HL-60 (cell line): ENCODE data around the gene LRMDA.
A peak's percentile ranks its signal among the peaks of the same experiment; 100 is the strongest.

ENCODE experiments used
- DNase-seq, 2 experiments: peaks; one replicate each; pipeline ENCODE4 v3.0.0-alpha.2; 2010 to 2020; ENCODE audit warnings: low read depth in 1 of 2, low spot score in 1 of 2
- H3K27ac ChIP-seq: fragments of 250-450 bp; sonication (Bioruptor Pico); replicated peaks from 2 replicates; pipeline ENCODE4 v1.5.1; 2020; ENCODE audit warnings: mild to moderate bottlenecking, moderate library complexity
- H3K27me3 ChIP-seq: fragments of 250-450 bp; sonication (Bioruptor Pico); 2 replicates; pipeline ENCODE4 v1.5.1; 2021; ENCODE audit warnings: mild to moderate bottlenecking, moderate library complexity; ENCODE audit not compliant: insufficient read depth, poor library complexity, severe bottlenecking
- H3K4me3 ChIP-seq: replicated peaks from 2 replicates; pipeline ENCODE4 v1.5.1; 2011; ENCODE audit warnings: mild to moderate bottlenecking, control low read depth, low read length; ENCODE audit not compliant: insufficient read depth
- GABPA ChIP-seq: IDR thresholded peaks from 2 replicates; pipeline ENCODE4 v1.6.1; 2012; ENCODE audit warnings: low read depth
- POLR2AphosphoS5 ChIP-seq: IDR thresholded peaks from 2 replicates; pipeline ENCODE4 v1.6.1; 2012; ENCODE audit warnings: low read depth
- SPI1 ChIP-seq: IDR thresholded peaks from 2 replicates; pipeline ENCODE4 v1.6.1; 2012; ENCODE audit warnings: low read depth, mild to moderate bottlenecking, borderline replicate concordance
- TF ChIP-seq, protein P1 (sequence below): IDR thresholded peaks from 2 replicates; pipeline ENCODE4 v1.6.1; 2012; ENCODE audit warnings: low read depth; ENCODE audit not compliant: insufficient replicate concordance
- TF ChIP-seq, protein P2 (sequence below): IDR thresholded peaks from one replicate; pipeline ENCODE4 v1.5.1; 2011; ENCODE audit warnings: low read length, control low read depth, inconsistent platforms; ENCODE audit not compliant: insufficient read depth

The LRMDA gene

DNA sequence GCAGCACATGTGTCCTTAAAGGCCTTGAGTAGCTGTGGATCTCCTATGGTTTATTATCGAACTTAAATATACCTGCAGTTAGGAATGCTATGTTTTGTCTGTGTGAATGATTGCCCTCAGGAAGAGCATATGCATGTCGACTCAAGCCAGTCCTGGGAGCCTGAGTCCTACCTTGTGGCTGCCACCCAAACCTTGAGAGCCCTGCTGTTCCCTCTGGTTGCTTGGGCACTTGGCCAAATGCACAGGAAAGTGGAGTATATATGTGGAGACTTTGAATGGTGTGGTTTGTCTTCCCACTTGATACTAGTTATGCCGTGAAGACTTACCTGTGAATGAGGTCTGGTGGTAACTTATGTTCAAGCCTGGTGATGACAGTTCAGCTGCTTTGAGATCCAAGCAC is 409.8 kb downstream of the LRMDA start:
- Histone ChIP-seq H3K27me3 (no peaks in the 10 kb centered on the region), H3K27ac (no peak overlapping the region), H3K4me3 (no peak overlapping the region)
- no peak for DNase-seq
- no peak for TF ChIP-seq GABPA
- TF ChIP-seq, protein P1, sequence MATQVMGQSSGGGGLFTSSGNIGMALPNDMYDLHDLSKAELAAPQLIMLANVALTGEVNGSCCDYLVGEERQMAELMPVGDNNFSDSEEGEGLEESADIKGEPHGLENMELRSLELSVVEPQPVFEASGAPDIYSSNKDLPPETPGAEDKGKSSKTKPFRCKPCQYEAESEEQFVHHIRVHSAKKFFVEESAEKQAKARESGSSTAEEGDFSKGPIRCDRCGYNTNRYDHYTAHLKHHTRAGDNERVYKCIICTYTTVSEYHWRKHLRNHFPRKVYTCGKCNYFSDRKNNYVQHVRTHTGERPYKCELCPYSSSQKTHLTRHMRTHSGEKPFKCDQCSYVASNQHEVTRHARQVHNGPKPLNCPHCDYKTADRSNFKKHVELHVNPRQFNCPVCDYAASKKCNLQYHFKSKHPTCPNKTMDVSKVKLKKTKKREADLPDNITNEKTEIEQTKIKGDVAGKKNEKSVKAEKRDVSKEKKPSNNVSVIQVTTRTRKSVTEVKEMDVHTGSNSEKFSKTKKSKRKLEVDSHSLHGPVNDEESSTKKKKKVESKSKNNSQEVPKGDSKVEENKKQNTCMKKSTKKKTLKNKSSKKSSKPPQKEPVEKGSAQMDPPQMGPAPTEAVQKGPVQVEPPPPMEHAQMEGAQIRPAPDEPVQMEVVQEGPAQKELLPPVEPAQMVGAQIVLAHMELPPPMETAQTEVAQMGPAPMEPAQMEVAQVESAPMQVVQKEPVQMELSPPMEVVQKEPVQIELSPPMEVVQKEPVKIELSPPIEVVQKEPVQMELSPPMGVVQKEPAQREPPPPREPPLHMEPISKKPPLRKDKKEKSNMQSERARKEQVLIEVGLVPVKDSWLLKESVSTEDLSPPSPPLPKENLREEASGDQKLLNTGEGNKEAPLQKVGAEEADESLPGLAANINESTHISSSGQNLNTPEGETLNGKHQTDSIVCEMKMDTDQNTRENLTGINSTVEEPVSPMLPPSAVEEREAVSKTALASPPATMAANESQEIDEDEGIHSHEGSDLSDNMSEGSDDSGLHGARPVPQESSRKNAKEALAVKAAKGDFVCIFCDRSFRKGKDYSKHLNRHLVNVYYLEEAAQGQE = no peak
- no peak for TF ChIP-seq SPI1
- TF ChIP-seq POLR2AphosphoS5 = no peak
- TF ChIP-seq, protein P2, sequence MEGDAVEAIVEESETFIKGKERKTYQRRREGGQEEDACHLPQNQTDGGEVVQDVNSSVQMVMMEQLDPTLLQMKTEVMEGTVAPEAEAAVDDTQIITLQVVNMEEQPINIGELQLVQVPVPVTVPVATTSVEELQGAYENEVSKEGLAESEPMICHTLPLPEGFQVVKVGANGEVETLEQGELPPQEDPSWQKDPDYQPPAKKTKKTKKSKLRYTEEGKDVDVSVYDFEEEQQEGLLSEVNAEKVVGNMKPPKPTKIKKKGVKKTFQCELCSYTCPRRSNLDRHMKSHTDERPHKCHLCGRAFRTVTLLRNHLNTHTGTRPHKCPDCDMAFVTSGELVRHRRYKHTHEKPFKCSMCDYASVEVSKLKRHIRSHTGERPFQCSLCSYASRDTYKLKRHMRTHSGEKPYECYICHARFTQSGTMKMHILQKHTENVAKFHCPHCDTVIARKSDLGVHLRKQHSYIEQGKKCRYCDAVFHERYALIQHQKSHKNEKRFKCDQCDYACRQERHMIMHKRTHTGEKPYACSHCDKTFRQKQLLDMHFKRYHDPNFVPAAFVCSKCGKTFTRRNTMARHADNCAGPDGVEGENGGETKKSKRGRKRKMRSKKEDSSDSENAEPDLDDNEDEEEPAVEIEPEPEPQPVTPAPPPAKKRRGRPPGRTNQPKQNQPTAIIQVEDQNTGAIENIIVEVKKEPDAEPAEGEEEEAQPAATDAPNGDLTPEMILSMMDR = no peak

DNA sequence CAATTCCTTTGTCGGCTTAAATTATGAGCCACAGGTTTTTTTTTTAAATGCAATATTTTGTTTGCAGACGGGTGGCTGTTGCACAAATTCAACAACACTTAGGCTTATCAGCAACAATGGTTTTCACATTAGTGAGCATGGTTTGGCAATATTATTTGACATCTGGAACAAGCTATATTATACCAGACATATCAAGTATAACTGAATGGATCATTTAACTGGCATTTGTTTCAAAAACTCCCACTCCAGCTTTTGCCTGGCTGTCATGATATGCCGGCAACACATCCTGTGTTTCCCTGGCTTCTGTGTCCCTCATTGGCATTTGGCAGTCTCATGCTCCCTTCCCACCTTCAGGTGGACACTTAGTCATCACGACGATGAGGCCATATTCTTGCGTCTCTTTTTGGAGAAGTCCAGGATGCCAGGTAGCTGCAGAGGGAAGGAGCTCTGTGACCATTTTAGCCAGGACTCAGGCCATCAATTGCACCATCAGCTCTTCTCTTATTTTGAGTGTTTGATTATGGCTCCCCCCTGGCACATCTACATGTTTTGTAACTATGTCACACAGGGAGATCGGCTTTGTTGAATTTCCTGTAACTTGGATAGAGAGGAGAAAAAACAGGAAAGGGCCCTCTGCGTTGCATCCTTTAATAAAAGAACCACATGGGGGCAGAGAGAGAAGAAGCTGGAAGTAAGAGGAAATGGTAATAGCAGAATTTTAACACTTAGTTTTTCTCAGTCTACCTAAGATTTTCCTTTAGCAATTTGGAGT is 413.9 kb downstream of the LRMDA start:
- peak in 1 of 2 experiments; percentile 3 for DNase-seq
- Histone ChIP-seq H3K4me3 (no peak overlapping the region), H3K27me3 (no peaks in the 10 kb centered on the region), H3K27ac (no peak overlapping the region)
- TF ChIP-seq, protein P1 = no peak
- no peak for TF ChIP-seq GABPA
- TF ChIP-seq, protein P2 = no peak
- no peak for TF ChIP-seq SPI1
- TF ChIP-seq POLR2AphosphoS5 = no peak

DNA sequence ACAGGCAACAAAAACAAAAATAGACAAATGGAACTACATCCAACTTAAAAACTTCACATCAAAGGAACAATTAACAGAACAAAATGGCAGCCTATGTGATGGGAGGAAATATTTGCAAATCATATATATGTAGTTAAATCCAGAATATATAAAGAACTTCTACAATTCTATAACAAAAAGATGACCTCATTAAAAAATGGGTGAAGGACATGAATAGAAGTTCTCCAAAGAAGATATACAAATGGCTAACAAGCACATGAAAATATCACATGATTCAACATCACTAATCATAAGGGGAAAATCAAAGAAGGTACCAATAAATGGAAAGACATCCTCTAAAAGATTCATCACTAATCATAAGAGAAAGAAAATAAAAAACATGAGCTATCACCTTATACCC is 416.1 kb downstream of the LRMDA start:
- H3K4me3 ChIP-seq = no peak overlapping the region
- TF ChIP-seq, protein P2 = no peak
- TF ChIP-seq GABPA (no peak), SPI1 (no peak), POLR2AphosphoS5 (no peak)
- TF ChIP-seq, protein P1 = no peak
- H3K27ac ChIP-seq = no peak overlapping the region
- H3K27me3 ChIP-seq = no peaks in the 10 kb centered on the region
- DNase-seq = no peak
